Hematopoietic multipotent progenitor cell treated with erythropoietin and hydrocortisone succinate and interleukin-3 and kit ligand, for 17 days (in vitro differentiated cells): ENCODE results near the gene CHRNA4.

Experiments
- DNase-seq: peaks from one replicate; pipeline ENCODE4 v3.0.0-alpha.2; 2015; ENCODE audit warnings: low spot score

CHRNA4 gene

GRCh38 chr20:63320041-63320511, 41.1 kb downstream of the CHRNA4 start:
- DNase-seq = no peak

GRCh38 chr20:63319164-63320040, 41.7 kb downstream of the CHRNA4 start:
- DNase-seq = no peak

GRCh38 chr20:63318391-63319163, 42.6 kb downstream of the CHRNA4 start:
- no peak for DNase-seq

GRCh38 chr20:63317601-63318291, 43.4 kb downstream of the CHRNA4 start:
- no peak for DNase-seq

GRCh38 chr20:63317061-63317460, 44.1 kb downstream of the CHRNA4 start:
- DNase-seq = no peak

- DNase-seq = no peak
These were observed 44.6 kb downstream of the CHRNA4 start for GRCh38 chr20:63316502-63316921.

- DNase-seq = no peak
These were observed 45.2 kb downstream of the CHRNA4 start for GRCh38 chr20:63315731-63316491.

DNA sequence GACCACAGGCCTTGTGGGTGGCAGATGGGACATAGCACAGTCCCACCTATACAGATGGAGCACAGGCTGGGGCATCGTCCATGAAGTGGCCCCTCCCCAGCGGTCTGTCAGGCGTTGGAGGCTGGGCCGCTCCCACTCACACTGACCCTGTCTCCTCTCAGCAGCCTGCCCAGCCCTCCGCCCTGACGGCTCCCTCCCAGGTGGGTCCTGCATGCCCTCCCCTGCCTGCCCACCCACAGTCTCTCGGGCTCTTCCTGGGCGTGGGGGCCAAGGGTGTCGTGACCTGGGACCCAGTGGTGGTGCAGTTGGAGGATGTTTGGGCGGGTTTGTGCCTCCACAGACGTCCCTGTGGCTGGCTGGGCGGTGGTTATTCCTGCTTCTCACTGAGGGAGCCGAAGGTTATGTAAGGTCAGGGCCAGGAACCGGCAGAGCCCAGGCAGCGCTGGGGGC, 45.9 kb downstream of the CHRNA4 start:
- DNase-seq = no peak

DNA sequence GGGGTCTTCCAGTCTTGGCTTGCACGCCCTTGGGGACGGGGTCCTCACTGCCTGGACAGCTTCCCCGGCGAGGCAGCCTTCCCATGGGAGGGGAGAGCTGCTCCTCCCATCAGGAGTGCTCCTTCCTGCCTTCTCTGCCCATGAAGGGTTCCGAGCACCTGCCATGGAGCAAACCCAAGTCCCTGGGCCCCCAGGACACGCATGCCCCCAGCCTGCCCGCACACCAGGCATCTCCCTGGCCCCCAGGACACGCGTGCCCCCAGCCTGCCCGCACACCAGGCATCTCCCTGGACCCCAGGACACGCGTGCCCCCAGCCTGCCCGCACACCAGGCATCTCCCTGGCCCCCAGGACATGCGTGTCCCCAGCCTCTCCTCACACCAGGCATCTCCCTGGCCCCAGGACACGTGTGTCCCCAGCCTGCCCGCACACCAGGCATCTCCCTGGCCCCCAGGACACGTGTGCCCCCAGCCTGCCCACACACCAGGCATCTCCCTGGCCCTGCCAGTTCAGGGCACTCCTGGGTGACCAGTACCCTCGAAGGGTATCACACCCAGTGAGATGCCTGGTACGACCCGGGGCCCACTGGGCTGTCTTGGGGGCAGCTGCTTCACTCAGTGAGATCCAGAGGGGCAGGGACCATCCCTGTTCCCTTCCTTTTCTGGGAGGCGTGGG, 46.4 kb downstream of the CHRNA4 start:
- DNase-seq = no peak

DNA sequence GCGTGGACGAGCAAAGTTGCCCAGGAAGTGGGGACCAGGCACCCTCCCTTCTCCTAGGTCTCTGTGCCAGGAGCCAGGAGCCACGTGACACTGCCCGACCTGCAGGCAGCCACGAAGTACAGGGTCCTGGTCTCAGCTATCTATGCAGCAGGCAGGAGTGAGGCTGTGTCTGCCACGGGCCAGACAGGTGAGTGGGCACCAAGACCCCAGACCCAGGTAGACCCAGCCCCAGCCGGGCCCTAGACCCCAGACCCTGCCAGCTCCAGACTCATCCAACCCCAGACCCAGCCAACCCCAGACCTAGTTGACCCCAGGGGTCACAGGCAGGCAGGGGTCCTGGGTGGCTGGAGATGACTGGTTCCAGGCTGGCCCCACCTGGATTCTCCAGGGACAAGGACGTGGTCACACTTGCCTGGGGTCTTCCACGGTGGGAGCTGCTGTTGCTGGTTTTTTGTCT, 47.1 kb downstream of the CHRNA4 start:
- no peak for DNase-seq

GRCh38 chr20:63313349-63314014, 47.7 kb downstream of the CHRNA4 start:
- no peak for DNase-seq

DNA sequence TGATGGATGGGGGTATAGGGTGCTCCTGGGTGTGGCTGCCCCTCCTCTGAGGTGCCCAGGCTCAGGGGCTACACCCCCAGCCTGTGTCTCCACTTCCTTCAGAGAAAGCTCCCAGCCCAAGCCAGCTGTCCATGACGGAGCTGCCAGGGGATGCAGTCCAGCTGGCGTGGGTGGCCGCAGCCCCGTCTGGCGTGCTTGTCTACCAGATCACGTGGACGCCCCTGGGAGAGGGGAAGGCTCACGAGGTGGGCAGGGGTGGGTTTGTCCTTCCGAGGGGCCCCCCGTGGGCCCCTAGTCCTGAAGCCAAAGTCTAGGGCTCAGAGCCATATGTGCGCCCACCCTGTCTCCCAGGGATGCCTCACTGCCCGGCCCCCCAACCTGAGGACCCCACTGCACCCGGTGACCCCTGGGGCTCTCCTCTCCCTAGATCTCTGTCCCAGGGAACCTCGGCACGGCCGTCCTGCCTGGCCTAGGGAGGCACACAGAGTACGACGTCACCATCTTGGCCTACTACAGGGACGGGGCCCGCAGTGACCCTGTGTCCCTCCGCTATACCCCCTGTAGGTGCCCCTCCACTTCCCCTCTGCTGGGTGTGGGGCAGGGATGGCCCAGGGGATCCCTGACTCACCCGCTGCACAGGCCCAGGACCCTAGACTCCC, 48.3 kb downstream of the CHRNA4 start:
- DNase-seq = no peak

GRCh38 chr20:63312273-63312672, 48.9 kb downstream of the CHRNA4 start:
- DNase-seq = no peak

DNA sequence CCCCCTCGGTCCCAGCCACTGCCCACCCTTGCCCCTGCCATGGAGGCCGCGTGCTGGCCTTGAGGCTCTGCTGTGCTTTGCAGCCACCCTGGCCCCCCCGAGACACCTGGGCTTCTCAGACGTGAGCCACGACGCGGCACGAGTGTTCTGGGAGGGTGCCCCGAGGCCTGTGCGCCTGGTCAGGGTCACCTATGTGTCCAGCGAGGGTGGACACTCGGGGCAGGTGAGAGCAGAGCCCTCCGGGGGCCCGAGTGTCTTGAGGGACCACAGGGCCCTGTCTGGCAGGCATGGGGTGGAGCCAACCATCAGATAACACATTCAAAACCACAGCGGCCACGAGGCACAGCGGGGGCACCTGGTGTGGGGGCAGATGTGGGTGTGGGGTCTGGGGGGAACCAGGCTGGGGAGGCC, 49.3 kb downstream of the CHRNA4 start:
- no peak for DNase-seq

- no peak for DNase-seq
These were observed 49.8 kb downstream of the CHRNA4 start for GRCh38 chr20:63311186-63311832.

- no peak for DNase-seq
These were observed 50.7 kb downstream of the CHRNA4 start for GRCh38 chr20:63310265-63310991.

- no peak for DNase-seq
These were observed 51.7 kb downstream of the CHRNA4 start for GRCh38 chr20:63309261-63310071.
